RPMI7951 (cell line): ENCODE results near the gene LATS1. TPM values are rescaled to one million over a fixed set of nuclear protein-coding genes. Genes with fewer than 3 reads are reported as not detected.
A peak's percentile ranks its signal among the peaks of the same experiment; 100 is the strongest.
"Not testable (repeated sequence)": the region's sequence is repeated elsewhere in the genome, so short reads cannot be mapped to it uniquely, and the experiment has no call there.

Experiments used
- DNase-seq: peaks from one replicate; pipeline ENCODE4 v3.0.0-alpha.2; 2012; ENCODE audit warnings: low read depth
- total RNA-seq: library from RNA; depleted of rRNA; stranded (reverse); fragments of >200 nt; shearing (Covaris generic); gene quantifications from 2 replicates; pipeline ENCODE4 v1.2.3, GENCODE V29; 2014; rRNA removed

The LATS1 gene
- total RNA-seq, result 18.8 and 23.1 TPM in 2 replicates

DNA sequence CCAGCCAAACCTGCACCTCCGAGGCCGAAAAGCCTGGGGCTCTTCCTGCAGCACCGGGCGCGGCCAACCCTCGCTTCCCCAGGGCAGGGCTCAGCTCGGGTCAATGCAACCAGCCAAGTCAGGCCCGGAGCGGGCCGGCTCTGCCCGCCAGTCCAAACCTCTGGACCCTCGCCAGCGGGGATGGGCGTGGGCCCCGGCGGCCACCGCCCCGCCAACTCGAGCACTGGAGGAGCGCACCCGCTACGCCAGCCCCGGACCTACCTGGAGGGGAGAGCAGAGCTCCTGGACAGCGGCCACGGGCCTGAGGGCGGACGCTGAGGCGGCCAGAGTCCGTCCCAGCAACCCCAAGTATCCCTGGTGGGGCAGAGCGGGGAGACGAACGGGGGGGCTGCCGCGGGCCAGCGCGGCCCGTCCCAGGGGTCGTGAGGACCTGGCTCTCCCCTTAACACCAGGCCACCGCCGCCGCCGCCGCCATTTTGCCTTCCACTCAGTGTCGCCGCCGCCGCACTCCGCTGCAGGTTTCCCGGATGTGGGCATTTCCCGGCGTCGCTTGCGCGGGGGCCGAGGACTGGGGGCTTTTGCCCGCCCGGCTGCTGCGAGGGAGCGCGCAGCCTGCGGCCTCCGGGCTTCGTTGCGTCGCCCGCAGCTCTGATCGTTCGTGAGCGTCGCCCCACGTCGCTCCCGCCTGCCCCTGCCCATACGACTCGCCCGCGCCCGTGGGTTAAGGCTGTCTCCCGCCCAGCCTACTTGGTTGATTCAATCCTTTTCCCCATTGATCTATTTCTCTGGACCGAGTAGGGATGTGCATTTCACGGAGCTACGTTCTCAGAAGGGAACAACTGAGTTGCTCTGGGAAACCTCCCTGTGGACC, at the start of gene LATS1:
TSS of gene LATS1 (minus strand) at position 514 of the 871 bp plus-strand sequence. CDS start 15,975 bp downstream, outside the sequence.
- peak; percentile 93 for DNase-seq

GRCh38 chr6:149766156-149766769, 48.4 kb upstream of the LATS1 start:
- DNase-seq, result peak; percentile 71

DNA sequence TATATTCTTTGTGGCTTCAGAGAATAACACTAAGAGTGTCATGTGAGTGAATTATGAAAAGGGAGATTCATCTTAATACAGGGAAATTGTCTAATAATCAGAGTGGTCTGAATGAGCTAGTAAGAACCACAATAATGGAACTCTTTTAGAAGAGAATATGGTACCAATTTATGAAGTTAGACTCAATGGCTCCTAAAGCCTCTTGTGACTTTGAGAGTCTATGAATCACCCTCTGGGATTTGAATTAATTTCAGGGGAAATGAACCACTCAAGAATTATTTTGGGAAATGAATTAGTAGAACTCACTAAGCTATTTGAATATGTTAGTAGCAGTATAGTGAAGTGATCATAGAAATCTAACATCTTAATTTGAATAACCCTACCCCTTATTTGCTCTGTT, 46.0 kb upstream of the LATS1 start:
- peak; percentile 14 for DNase-seq

DNA sequence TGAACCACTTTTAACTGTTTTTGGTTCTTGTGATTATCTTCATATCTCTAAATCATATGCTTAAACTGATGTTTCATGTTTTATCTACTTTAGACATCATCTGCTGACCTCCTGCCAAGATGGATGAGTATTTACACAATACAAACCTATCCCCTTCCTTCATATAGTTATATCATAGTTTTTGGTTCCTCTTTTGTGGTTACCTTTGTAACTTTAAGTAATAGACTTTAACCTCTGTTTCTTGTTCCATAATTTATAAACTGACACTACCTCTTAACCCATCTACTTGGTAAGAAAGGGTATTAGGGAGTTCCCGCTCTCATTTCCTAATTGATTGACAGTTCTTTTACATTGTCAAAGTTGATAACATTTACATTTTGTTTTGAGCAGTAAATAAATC, 43.5 kb upstream of the LATS1 start:
- no peak for DNase-seq

DNA sequence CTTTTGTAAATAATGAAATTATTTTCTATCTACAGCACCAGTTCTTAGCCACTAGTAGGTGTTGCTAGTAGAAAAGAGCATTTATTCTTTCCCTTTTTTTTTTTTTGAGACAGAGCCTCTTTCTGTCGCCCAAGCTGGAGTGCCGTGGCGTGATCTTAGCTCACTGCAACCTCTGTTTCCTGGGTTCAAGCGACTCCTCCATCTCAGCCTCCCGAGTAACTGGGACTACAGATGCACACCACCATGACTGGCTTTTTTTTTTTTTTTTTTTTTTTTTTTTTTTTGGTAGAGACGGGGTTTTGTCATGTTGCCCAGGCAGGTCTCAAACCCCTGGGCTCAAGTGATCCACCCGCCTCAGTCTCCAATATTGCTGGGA, 38.3 kb upstream of the LATS1 start:
- no peak for DNase-seq

- no peak for DNase-seq
Measured at GRCh38 chr6:149755300-149756260, 37.7 kb upstream of the LATS1 start.

DNA sequence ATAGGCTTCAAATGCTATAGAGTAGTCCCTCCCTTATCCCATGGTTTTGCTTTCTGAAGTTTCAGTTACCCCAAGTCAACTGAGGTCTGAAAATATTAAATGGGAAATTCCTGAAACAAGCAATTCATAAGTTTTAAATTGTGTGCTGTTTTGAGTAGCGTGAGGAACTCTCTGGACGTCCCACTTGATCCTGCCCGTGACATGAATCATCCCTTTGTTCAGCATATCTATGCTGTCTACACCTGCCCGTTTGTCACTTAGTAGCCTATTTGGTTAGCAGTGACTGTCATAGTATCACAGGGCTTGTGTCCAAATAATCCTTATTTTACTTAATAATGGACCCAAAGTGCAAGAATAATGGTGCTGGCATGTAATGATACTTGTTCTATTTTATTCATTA, 36.6 kb upstream of the LATS1 start:
- DNase-seq, result no peak

DNA sequence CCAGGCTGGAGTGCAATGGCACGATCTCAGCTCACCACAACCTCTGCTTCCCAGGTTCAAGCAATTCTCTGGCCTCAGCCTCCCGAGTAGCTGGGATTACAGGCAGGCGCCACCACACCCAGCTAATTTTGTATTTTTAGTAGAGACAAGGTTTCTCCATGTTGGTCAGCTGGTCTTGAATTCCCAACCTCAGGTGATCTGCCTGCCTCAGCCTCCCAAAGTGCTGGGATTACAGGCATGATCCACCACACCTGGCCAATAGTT, 35.4 kb upstream of the LATS1 start:
- not testable (repeated sequence) for DNase-seq

DNA sequence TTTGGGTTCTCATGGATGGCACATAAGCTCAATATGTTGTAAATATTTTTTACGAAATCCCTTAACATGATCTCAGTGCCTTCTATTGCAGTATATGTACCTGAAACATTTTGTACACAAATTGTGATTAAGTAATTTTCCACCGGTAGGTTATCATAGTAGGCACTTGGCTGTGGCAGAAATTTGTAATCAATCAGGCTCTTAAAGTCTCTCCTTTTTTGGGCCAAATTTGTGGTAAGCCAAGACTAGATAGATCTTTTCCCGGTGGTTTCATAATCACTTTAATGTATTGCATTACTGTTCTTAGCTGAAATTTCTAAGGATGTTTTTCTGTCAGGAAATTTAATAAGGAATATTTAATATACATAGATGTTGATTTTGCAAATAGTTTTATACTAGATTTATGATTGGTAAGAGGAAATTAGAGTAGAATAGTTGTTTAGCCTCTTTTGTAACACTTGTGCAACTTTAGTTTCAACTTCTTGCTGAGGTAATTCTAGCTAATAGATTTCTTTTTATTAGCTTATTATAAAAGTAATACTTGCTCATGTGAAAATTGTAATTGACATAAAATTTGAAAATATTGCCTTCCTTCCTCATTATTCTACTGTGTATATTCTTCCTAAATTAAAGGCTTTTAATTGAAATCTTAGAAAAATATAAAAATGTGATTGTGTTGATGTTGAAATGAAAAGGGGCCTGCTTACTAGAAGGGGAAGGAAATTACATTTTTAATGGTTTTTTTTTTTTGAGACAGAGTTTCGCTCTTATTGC, 34.9 kb upstream of the LATS1 start:
- DNase-seq, result no peak

GRCh38 chr6:149751920-149752319, 34.0 kb upstream of the LATS1 start:
- DNase-seq, result not testable (repeated sequence)

GRCh38 chr6:149751239-149751638, 33.3 kb upstream of the LATS1 start:
- DNase-seq, result no peak

DNA sequence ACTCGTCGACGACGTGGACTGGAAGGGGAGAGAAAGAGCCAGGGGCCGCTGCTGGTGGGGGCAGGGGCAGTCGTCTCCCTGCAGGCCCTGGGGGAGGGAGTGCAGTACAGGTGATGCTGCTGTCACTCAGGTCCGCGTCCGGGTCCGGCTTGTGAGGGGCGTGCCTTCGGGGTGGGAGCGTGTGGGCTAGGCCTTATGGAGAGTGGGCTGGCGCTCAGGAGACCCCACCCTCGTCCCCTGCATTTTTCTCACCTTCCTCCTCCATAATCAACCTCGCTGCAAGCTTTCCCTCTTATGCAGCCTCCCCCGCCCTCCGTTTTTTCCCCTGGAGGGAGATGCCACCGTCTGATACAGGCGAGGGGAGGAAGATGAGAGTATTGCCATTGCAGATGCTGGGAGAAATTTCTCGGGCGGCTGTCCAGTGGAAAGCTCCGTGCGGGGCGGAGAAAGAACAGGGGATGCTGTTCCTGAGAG, 32.3 kb upstream of the LATS1 start:
- peak; percentile 81 for DNase-seq

GRCh38 chr6:149749594-149750135, 31.8 kb upstream of the LATS1 start, which contains the start of gene PCMT1:
TSS of gene PCMT1 (plus strand) at chr6:149749741. CDS start at chr6:149749902, 161 bp downstream.
- DNase-seq, result peak; percentile 95

DNA sequence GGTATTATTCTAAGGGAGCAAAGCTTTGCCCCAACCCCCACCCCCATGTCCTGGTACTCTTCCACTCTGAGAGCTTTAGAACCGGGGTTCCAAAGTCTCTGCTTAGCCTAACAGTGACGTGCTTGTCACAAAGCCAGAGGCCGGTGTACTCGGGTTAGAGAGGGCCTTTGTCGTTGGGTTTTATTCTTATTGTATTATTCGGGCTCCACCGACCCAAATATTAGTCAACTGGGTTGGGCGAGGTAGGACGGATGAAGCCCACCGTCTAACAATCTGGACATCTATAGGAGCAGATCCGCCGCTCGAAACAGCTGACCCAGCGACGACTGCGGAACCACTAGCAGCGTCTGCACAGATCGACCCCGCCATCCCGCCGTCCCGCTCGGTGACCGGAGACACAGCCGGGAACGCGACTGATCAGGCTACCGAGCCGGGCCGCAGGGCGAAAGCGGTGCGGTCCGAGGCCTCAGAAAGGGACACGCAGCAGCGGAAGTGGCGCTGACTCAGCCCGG, 31.2 kb upstream of the LATS1 start:
- not testable (repeated sequence) for DNase-seq

DNA sequence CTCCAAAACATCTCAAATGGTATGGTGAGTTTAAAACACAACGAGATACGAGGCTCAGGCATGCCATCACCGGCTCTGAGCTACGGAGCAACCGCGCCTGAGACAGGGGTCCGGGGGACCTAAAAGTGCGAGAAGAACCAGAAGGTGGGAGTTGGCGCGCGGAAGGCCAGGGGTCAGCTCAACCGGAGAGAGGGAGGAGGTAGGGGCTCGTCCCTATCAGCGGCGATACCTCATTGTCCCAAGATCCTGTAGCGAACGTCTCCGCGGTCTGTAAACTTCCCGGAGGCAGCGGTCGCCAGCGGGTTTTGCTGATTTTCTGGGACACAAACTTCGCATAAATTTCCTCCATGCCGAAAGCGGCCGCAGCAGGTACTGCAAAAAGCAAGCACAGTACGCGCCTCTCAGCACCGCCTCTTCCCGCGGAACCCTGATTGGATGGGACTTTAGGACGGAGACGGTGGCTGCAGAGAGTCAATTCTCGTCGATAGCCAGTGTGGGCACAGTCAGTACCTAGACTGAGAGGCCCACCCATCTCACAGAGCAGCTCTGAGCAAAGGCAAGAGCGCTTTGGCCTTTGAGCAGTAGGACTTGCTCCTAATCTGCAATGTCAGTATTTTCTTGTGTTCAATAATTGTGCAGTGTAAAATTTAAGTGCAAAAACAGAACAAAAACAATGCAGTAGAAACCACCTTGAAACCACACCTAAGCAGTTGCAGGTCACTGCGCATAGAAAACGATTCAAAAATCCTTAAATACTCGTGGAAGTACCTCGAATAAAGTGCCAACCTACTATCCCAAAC, 28.4 kb upstream of the LATS1 start, which contains the start of gene NUP43:
TSS of gene NUP43 (minus strand) at position 383 of the 800 bp plus-strand sequence. CDS start at position 349, 34 bp downstream.
- peak; percentile 97 for DNase-seq

GRCh38 chr6:149745252-149745651, 27.4 kb upstream of the LATS1 start:
- not testable (repeated sequence) for DNase-seq

DNA sequence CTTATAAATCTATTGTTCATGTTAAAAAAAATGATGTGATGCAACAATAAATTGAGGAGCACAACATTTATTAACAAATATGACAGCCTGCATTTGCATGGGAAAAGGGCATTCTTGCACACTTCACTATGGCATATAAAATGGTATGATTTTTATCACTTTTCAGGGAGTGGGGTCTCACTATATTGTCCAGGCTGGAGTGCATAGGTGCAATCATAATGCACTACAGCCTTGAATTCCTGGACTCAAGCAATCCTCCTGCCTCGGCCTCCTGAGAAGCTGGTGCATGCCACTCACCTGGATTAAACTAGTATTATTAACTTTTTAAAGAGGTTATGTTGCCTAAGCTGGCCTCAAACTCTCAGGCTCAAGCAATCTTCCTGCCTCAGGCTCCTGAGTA, 17.0 kb upstream of the LATS1 start:
- DNase-seq, result no peak

- DNase-seq, result no peak
Measured at GRCh38 chr6:149733089-149733720, 15.3 kb upstream of the LATS1 start.

DNA sequence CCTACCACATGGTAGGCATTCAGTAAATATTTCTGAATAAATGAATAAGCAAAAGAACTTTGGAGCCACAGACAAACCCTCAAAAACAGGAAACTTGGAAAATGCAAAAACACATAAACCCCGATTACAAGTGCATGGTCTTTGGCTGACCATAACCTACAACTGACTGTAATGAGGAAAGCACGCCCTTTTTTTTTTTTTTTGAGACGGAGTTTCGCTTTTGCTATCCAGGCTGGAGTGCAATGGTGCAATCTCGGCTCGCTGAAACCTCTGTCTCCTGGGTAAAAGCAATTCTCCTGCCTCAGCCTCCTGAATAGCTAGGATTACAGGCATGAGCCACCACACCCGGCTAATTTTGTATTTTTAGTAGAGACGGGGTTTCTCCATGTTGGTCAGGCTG, 11.9 kb upstream of the LATS1 start:
- DNase-seq, result no peak
